NCI-H748 treated with DMSO at 0.1 percent for 48 hours (cell line): ENCODE measurements around the gene HSBP1L1.

Source experiments
- DNase-seq: peaks from one replicate; lab custom pipeline; 2025; lab: John Stamatoyannopoulos, UW

Gene HSBP1L1

DNA sequence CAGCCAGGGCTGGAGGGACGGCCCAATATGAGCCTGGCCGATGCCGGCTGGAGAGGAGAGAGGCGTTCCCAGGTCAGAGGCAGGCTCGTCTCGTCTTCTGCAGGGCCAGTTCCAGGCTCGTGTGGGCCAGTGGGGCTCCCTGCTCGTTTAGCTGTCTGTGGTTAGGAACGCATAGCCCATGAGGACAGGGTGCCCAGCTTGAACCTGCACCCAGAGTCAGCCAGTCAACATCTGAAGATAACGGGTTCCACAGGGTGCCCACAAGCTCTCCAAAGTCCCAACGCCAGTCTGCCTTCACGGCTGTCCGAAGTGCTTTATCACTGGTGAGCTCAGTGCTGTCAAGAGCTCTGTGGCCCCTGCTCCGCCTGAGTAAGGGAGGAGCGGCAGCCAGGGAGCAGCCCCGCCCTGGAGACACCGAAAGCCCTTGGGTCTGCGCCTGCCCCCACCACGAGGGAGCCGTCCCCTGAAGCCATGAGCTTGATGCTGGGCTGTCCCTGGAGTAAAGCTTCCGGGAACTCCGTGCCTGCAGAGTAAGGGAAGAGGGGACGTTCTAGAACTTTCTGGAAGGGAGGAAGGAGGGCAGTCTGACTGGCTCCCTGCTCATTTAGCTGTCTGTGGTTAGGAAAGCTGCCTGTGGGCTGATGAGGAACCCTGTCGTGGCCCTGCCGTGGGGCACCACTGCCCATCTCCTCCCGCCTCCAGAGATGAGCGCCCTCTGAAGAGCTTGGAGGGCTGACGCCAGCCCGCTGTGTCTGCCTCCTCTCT lies 2.7 kb upstream of the HSBP1L1 start:
- no peak for DNase-seq

DNA sequence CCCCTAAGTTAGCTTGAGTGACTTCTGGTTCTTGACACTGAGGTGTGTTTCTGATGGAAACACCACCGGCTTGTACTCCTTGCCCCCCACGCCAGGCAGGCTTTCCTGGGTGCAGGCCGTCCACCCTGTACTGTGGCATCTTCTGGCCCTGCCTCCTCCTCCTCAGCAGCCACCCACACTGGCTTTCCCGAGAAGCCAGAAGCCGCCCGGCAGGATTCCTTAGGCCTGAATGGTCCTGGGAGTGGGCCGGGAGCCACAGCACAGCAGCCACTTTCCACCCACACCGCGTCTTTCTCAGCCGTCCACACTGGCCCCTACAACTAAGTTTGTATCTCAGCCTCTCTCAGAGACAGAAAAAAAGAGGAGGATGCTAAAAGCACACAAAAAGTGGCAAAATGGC lies 2.1 kb upstream of the HSBP1L1 start:
- no peak for DNase-seq

DNA sequence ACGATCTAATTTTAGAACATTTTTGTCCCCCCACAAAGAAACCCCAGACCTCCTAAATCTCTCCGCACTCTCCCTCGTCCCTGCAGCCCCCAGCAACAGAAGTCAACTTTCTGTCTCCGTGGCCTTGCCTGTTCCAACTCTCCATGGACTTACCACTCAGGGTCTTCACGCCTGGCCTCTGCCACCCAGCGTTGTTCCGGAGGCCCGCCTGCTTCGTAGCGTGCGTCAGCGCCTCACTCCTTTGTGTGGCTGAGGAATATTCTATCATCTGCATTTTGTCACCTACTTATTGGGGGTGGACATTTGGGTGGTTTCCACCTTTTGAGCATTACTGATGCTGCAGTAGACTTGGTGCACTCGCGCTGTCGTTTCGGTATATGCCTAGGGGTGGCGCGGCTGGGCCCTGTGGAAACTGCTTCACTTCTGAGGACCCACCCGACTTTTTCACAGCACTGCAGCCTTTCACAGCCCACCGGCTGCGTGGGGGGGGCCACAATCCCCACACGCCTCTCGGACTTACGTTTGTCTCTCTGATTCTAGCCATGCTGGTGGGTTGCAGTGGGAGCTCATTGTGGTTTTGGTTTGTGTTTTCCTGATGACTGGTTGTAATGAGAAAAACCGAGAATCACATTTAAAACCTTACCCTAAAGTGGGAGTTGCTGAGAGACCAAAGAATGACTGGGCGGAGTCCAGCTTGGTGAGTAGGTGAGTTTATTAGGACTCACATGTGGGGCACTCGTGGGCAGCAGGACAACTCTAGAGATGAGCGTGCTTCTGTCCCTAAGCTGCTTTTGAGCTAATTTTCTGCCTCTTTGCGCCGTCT lies 1.4 kb upstream of the HSBP1L1 start:
- no peak for DNase-seq

DNA sequence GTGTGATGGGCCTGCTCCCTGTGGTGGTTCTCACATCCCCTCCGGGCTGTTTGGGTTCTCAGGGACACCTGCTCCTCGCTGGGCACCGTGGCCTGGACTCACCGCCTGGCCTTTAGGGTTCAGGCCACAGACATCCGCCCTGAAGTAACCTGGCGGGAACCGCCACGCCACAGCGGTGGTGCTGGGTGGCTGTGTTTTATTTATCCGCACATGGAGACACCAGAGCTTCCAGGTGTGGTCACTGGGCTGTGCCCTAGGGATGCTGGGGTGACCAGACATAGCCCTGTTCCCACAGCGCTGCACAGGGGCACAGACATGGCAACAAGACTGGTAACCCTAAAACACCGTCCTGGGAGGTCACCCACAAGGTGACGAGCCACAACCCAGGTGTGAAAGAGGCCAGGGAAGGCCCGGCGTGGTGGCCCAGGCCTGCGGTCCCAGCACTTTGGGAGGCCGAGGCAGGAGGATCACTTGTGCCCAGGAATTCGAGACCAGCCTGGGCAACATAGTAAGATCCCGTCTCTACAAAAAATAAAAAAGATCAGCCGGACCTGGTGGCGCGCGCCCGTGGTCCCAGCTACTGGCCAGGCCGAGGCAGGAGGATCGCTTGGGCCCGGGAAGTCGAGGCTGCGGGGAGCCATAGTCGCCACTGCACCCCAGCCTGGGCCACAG lies 649 bp upstream of the HSBP1L1 start:
- DNase-seq: no peak

DNA sequence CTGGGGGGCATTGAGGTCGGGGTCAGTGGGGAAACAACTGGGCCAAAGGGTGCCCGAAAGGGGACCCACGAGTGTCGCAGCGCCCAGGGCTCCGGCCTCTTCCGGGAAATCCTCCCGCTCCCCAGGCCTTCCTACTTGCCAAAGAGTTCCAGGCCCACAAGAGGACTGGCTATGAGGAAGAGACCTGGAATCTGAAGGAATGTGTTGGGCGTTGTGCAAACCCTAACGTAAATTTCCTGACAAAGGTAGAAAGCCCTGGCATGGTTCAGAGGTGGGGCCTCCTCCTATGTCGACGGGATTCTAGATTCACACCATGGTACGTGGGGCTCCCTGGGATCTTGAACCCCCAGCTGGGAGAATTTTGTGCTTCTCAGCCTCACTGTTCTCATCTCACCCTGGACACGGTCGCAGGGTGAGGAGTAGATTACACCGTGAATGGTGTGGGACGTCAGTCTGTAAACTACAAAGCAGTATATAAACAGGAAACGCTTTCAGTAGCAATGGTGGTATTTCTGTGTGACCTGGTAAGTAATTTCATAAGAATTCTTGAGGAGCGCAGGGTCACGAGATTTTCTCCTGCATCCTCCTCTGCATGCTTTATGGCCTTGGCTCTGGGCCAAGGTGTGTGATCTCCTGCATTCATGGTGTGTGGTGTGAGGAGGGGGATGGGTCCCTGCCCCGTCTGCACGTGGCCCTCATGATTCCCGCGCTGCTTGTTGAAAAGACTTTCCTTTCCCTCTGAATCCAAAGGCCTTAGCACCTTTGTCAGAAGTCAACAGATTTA lies 868 bp downstream of the HSBP1L1 start:
- no peak for DNase-seq

DNA sequence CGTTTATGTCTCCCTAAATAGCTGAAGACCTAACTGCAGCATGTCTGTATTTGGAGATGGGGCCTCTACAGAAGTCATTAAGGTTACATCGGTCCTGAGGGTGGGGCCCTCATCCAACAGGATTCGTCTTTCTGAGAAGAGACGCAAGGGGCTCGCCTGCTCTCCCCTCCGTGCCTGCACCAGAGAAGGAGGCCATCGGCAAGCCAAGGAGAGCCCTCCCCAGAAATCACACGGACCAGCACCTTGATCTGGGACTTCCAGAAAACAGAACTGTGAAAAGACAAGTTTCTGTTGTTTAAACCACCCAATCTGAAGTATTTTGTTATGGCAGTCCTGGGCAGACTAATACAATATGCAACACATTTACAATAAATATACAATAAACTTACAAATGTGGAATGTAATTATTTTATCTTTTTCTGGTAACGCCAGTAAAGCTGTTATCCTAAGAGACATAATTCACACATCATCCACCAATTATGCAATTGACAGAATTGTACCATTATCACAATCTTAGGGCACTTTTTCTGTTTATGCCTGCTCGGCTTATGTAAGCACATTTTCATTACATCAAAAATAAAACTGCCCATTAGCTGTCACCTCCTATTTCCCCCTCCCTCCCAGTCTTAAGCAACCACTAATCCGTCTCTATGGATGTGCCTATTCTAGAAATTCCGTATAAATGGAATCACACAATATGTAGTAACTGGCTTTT lies 6.1 kb downstream of the HSBP1L1 start:
- no peak for DNase-seq

DNA sequence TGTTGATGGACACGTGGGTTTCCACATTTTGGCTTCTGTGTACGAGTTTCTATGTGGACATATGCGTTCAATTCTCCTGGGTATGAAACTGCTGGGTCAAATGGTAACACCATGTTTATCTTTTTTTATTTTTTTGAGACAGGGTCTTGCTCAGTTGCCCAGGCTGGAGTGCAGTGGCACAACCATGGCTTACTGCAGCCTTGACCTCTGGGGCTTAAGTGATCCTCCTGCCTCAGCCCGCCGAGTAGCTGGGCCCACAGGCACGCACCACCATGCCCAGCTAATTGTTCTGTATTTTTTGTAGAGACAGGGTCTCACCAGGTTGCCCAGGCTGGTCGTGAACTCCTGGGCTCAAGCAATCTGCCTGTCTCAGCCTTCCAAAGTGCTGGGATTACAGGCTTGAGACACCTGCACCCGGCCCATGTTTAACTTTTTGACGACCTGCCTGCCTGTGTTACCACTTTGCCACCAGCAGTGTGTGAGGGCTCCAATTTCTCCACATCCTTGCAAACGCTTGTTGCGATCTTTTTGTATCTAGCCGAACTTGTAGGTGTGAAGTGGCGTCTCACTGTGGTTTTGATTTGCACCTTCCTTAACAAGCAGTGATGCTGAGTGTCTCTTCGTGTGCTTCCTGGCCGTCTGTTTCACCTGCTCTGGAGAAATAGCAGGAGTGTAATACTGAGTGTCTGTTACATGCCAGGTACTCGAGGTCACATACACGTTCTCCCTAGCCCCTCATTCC lies 6.9 kb downstream of the HSBP1L1 start:
- DNase-seq: no peak

DNA sequence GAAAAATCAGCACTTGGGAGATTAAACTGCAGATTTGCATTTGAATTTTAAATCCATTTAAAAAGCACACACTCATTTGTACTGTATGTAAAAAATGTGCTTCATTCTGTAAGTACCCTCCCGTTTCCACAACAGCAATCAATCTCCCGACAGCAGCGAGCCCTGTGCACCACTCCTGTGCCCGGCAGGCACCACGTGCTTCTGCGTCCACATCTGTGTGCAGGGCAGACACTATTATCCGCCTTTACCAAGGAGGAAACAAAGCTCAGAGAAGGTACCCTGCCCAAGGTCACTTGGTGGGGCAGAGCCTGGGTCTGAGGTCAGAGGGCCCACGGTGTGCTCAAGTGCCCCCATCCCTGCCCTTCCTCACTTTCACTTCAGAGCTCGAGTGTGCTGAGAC lies 7.5 kb downstream of the HSBP1L1 start:
- no peak for DNase-seq

DNA sequence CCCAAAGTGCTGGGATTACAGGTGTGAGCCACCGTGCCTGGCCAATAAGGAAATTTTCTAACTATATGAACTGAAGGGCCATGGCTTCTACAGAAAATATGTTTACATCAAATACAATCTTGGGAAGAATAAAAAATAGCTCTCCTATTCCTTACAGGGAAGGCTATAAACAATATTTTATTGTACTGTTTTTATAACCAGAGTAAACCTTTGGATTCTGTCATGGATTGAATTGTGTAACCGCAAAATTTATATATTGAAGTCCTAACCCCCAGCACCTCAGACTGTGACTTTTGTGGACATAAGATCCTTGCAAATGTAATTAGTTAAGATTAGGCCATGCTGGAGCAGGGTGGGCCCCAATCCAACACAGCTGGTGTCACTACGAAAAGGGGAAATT lies 8.3 kb downstream of the HSBP1L1 start:
- DNase-seq: no peak

DNA sequence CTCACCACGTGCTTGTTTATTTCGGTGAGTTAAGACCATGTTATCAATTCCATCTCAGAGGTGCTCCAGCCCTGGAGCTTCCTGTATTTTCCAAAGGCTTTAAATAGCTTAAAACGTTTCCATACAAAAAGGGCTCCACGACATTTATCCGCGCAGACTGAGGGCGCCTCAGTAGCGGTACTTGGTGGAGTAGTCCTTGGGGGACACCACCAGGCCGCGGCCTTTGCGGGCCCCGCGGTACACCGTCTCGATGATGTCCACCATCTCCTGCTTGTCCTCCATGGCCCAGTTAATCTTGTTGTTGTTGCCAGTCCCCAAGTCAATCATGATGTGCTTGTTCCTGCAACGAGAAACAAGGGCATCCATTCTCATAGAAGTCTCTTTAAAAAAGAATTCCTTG lies 9.1 kb downstream of the HSBP1L1 start:
- DNase-seq: no peak

DNA sequence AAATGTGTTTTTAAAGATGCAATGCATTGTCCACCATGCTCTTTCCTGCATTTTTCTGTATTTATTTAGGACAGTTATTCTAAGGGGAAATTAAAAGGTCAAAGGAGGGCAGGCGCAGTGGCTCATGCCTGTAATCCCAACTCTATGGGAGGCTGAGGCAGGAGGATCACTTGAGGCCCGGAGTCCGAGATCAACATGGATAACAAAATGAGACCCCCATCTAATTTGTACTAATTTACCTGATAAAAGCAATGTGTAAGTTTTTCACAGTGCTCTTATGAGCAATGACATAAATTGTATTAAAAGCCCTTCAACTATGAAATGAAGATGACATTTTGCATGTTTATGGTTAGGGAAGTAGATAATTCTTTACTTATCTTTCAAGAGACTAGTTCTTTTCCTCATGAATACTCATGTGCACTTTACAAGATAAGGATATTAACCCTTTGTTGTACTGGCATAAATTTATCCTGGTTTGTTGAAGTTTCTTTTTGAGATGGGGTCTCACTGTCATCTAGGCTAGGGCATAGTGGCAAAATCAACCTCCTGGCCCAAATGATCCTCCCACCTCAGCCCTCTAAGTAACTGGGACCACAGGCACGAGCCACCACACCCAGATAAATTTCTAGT lies 9.7 kb downstream of the HSBP1L1 start:
- no peak for DNase-seq

DNA sequence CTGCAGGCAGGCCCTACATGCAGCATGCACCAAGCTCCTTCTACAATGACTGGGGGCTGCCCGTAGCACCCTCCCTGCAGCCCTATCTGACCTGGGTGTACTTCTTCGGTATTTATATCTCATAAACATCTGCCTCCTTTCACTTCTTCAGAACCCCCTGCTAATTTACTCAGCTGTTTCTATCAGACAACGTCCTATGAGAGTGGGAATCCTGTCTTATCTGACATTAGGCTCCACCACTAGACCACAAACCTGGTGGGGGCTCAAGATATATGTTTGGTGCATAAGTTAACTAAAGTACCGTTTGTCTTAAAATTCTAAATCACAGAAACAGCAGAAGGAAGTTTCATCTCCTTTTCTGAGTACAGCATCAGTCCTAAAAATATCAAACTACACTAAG lies 10.6 kb downstream of the HSBP1L1 start:
- no peak for DNase-seq

DNA sequence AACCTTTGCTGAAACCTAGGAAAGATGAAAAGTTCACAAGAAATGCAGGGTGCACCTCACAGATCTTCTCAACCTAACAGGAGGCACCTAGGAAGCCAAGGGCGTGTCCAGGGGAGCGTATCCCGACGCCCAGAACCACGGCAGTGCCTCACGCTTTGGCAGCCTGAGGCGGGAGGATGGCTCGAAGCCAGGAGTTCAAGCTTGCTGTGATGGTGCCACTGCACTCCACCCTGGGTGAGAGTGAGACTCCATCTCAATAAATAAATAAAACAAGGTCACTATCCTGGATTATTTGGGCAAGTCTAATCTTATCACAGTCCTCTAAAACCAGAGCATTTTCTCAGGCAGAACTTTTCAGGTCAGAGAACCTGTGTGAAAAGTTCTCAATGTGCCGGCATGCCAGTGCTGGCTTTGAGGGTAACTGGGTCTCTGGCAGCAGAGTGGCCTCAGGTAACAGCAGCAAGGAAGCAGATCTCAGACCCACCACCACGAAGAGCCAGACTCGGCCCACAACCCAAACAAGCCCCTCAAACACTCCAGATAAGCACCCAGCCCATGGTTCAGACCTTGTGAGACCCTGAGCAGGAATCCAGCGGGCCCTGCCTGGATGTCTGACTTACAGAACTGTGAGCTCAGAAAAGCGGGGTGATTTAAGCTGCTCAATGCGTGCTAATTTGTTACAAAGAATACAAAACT lies 11.7 kb downstream of the HSBP1L1 start:
- DNase-seq: no peak

DNA sequence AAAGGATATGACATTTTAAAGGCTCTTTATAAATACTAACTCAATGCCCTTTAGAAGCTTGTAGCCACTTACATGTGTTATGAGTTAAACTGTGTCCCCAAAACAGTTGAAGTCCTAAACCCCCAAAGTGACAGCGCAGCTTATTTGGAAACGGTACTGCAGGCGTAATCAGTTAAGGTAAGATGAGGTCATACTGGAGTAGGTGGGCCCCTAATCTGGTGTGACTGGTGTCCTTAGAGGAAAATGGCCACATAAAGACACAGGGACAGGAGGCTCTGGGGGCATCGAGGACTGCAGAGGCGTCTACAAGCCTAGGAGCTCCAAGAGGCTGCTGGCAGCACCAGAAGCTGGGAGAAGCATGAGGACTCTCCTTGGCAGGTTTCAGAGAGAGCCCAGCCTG lies 15.4 kb downstream of the HSBP1L1 start:
- DNase-seq: no peak

DNA sequence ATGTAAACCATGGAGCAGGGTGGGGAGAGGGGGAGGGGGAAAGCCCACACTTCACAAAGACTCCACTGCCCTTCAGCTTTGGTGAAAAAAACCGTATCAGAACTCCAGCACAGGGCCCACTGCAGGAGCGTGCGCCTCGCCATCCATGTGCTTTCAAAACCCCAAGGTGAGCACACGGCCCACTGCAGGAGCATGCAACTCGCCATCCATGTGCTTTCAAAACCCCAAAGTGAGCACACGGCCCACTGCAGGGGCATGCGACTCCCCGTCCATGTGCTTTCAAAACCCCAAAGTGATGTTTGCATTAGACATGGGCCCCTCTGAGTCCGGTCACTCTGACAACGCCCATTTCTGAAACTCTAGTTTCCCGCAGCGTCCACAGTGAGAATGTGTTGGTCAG lies 16.1 kb downstream of the HSBP1L1 start:
- no peak for DNase-seq

DNA sequence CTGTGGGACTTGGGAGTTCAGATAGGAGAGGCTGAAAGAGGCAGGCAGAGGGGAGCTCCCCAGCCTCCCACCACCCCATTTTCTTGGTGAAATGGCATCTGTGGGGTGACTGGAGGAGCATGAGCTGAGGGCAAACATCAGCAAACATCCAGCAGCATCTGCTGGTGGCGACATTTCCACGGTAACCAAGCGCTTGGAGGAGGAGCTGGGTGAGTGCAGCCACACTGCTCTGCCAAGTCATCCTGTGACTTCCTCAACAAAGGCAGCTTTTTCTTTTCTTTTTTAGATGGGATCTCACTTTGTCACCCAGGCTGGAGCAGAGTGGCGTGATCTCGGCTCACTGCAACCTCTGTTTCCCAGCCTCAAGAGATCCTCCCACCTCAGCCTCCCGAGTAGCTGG lies 18.3 kb downstream of the HSBP1L1 start:
- no peak for DNase-seq

DNA sequence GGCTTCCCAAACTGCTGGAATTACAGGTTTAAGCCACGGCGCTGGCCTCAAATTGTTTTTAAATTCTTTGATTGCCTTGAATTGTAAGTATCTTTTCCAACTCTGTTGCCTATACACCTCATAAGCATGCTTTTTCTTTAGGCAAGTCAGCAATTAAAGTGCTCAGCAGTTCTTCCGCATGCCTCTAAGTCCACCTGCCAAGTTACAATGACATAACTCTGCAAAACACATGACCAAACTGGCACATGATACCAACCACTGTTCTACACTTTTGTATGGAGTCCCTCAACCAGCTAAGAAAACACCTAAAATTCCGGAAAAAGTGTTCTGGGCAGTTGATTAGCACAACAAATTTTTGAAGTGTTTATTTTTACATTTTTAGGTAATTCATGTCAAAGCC lies 18.8 kb downstream of the HSBP1L1 start:
- no peak for DNase-seq

DNA sequence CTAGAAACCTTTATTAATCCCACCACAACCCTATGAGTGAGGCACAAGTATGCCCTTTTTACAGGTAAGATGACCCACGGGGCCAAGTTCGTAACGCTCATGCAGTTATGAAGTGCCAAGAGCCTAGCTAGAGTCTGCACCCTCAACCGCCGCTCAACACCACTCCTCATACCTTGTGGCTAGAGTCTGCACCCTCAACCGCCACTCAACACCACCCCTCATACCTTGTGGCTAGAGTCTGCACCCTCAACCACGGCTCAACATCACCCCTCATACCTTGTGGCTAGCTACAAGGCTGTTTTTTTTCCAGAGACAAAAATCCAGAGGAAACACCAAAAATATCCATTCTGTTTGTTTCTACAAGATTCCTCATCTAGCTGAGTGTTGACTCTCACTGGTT lies 19.4 kb downstream of the HSBP1L1 start:
- DNase-seq: no peak

DNA sequence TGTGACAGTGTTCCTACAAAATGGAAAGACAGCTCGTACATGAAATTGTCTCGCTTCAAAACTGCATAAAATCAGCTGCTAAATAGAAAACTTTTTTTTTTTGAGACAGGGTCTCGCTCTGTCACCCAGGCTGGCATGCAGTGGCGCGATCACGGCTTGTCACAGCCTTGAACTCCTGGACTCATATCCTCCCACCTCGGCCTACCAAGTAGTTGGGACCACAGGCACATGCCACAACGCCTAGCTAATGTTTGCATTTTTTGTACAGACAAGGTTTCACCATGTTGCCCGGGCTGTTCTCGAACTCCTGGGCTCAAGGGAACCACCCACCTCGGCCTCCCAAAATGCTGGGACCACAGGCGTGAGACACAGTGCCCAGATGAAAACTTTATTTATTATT lies 20.7 kb downstream of the HSBP1L1 start:
- DNase-seq: no peak

DNA sequence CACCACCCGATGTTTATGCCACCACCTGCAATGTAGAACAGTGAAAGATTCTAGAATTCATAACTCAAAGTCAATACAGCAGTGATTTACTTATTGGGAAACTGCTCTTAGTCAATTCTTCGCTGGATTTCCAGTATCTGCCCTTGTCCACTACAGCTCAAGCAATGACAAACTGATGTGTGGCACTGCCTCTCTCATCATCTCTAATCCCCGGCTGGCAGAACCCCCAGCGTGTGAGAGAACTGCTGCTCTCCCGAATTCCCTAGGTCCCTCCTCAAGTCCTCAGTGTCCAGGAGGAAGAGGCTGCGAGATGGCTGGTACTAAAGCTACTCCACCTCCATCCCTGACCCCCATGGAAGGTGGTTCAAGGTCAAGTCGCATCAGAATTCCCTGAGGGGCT lies 22.3 kb downstream of the HSBP1L1 start:
- no peak for DNase-seq
